ENCODE data around the gene MAPK10.
"Not testable (repeated sequence)": the region's sequence is repeated elsewhere in the genome, so short reads cannot be mapped to it uniquely, and the experiment has no call there.

Gene MAPK10

GRCh38 chr4:86096373-86096772, 263.5 kb downstream of the MAPK10 start:
- no peak overlapping the region for H3K4me3 ChIP-seq (ENCODE audit: control insufficient read depth, low read depth, low read length)
- DNase-seq (ENCODE audit: low read depth) = no peak
- no peak for TF ChIP-seq CTCF (conservative IDR thresholded peaks at IDR 0.05; ENCODE audit: control insufficient read depth, insufficient read depth, low read depth, low read length)

- DNase-seq (ENCODE audit: low read depth) = peak; percentile 90
- no peak for TF ChIP-seq CTCF (conservative IDR thresholded peaks at IDR 0.05; ENCODE audit: control insufficient read depth, insufficient read depth, low read depth, low read length)
- H3K4me3 ChIP-seq (ENCODE audit: control insufficient read depth, low read depth, low read length) = no peak overlapping the region
These were observed 267.2 kb downstream of the MAPK10 start for GRCh38 chr4:86092684-86093083.

- H3K4me3 ChIP-seq (ENCODE audit: control insufficient read depth, low read depth, low read length) = no peak overlapping the region
- no peak for TF ChIP-seq CTCF (conservative IDR thresholded peaks at IDR 0.05; ENCODE audit: control insufficient read depth, insufficient read depth, low read depth, low read length)
- peak; percentile 14 for DNase-seq (ENCODE audit: low read depth)
These were observed 268.7 kb downstream of the MAPK10 start for GRCh38 chr4:86091201-86091600.

GRCh38 chr4:86089781-86090323, 270.0 kb downstream of the MAPK10 start:
- TF ChIP-seq CTCF (conservative IDR thresholded peaks at IDR 0.05; ENCODE audit: control insufficient read depth, insufficient read depth, low read depth, low read length) = no peak
- no peak overlapping the region for H3K4me3 ChIP-seq (ENCODE audit: control insufficient read depth, low read depth, low read length)
- DNase-seq (ENCODE audit: low read depth) = no peak

- no peak for DNase-seq (ENCODE audit: low read depth)
- no peak for TF ChIP-seq CTCF (conservative IDR thresholded peaks at IDR 0.05; ENCODE audit: control insufficient read depth, insufficient read depth, low read depth, low read length)
These were observed 270.8 kb downstream of the MAPK10 start for GRCh38 chr4:86089053-86089452.

GRCh38 chr4:86075796-86076195, 284.1 kb downstream of the MAPK10 start:
- H3K4me3 ChIP-seq (ENCODE audit: control insufficient read depth, low read depth, low read length); DNase-seq (ENCODE audit: low read depth): not testable (repeated sequence)

More at GRCh38 chr4:86089053-86089452, 270.8 kb downstream of the MAPK10 start:
- no peak overlapping the region for H3K4me3 ChIP-seq (ENCODE audit: control insufficient read depth, low read depth, low read length)

- no peak for TF ChIP-seq CTCF (conservative IDR thresholded peaks at IDR 0.05; ENCODE audit: control insufficient read depth, insufficient read depth, low read depth, low read length)
- no peak for DNase-seq (ENCODE audit: low read depth)
- no peak overlapping the region for H3K4me3 ChIP-seq (ENCODE audit: control insufficient read depth, low read depth, low read length)
These were observed 299.5 kb downstream of the MAPK10 start for GRCh38 chr4:86060341-86060740.
